ENCODE data around the gene SYT13. TPM values are rescaled to one million over a fixed set of nuclear protein-coding genes. Genes with fewer than 3 reads are reported as not detected.

The SYT13 gene
- total and polyA plus RNA-seq, 11 donors, result 0.61 to 7.5 (median 3.2) TPM

GRCh38 chr11:45233804-45234170, 52.4 kb downstream of the SYT13 start:
- Histone ChIP-seq H3K9me3 (no peaks in the 10 kb centered on the region), H3K27me3 (peaks cover 0 to 3% (median 0%) of the 10 kb centered on the region in 9 donors), H3K27ac (no peak overlapping the region), H3K4me3 (no peak overlapping the region), H3K4me1 (peaks cover 0 to 5% (median 0%) of the 10 kb centered on the region in 12 donors), H3K36me3 (no peaks in the 10 kb centered on the region)
- DNase-seq (no peak), ATAC-seq (no peak)
- TF ChIP-seq POLR2A (IDR thresholded peaks at IDR 0.05) (no peak), CTCF (IDR thresholded peaks at IDR 0.05) (peak in 3 of 12 donors; percentile 2 to 11 (median 3))
- intact Hi-C loops (cut with DNase I), result loop anchor here in 4 of 10 donors (2.0 to 5.0 kb wide), 2 partner anchors 121 to 123 kb away; no protein-coding TSS in a partner anchor
- WGBS, 4 donors, result 70 to 77% (median 74%) methylated on average over 7 to 14 of the region's 14 CpGs

GRCh38 chr11:45233121-45233803, 52.9 kb downstream of the SYT13 start:
- no peak overlapping the region for H3K27ac ChIP-seq
- H3K9me3 ChIP-seq, result no peaks in the 10 kb centered on the region
- intact Hi-C loops (cut with DNase I), result loop anchor here in 4 of 10 donors (2.0 to 5.0 kb wide), 2 partner anchors 121 to 122 kb away; no protein-coding TSS in a partner anchor
- DNase-seq, result peak; percentile 51 to 82 (median 67)
- peaks cover 0 to 5% (median 0%) of the 10 kb centered on the region in 12 donors for H3K4me1 ChIP-seq
- H3K4me3 ChIP-seq, result no peak overlapping the region
- H3K27me3 ChIP-seq, result peaks cover 0 to 3% (median 0%) of the 10 kb centered on the region in 9 donors
- 58 to 76% (median 59%) methylated on average over 10 to 17 of the region's 17 CpGs for WGBS, 4 donors
- TF ChIP-seq POLR2A (IDR thresholded peaks at IDR 0.05) (no peak), CTCF (IDR thresholded peaks at IDR 0.05) (peak; percentile 74 to 88 (median 81))
- H3K36me3 ChIP-seq, result peaks cover 0 to 4% (median 0%) of the 10 kb centered on the region in 9 donors
- peak in 3 of 4 donors; percentile 67 to 76 (median 74) for ATAC-seq

- ATAC-seq (no peak), DNase-seq (no peak)
- Histone ChIP-seq H3K36me3 (peaks cover 0 to 9% (median 5%) of the 10 kb centered on the region in 9 donors), H3K27me3 (peaks cover 0 to under 1% (median 0%) of the 10 kb centered on the region in 9 donors), H3K4me3 (no peak overlapping the region), H3K4me1 (peaks cover 0 to 5% (median 0%) of the 10 kb centered on the region in 12 donors), H3K27ac (no peak overlapping the region), H3K9me3 (no peaks in the 10 kb centered on the region)
- intact Hi-C loops (cut with DNase I), result loop anchor here in 4 of 10 donors (2.0 to 5.0 kb wide), 2 partner anchors 120 to 122 kb away; no protein-coding TSS in a partner anchor
- WGBS, 4 donors, result 85 to 89% (median 87%) methylated on average over 4 to 5 of the region's 5 CpGs
- TF ChIP-seq CTCF (IDR thresholded peaks at IDR 0.05), result no peak
- TF ChIP-seq POLR2A (IDR thresholded peaks at IDR 0.05), result no peak
Observed at GRCh38 chr11:45232341-45233080, 53.6 kb downstream of the SYT13 start.
